Measurements from ENCODE around the gene CCDC39.

- no peak for TF ChIP-seq TAF1 (IDR thresholded peaks at IDR 0.05; ENCODE audit: borderline replicate concordance, insufficient read depth, low read length)
- no peak for TF ChIP-seq FOXP2 (optimal IDR thresholded peaks at IDR 0.05; ENCODE audit: borderline replicate concordance, extremely low read depth, extremely low read length, insufficient read depth)
- no peak for TF ChIP-seq POLR2AphosphoS5 (IDR thresholded peaks at IDR 0.05; ENCODE audit: low read depth, low read length)
These were observed 22.9 kb downstream of the CCDC39 start for GRCh38 chr3:180656406-180656805.
